Hepatic stellate cell (primary cell): ENCODE measurements around the gene PIBF1.
"Not testable (repeated sequence)": the region's sequence is repeated elsewhere in the genome, so short reads cannot be mapped to it uniquely, and the experiment has no call there.

Source experiments
- DNase-seq: peaks from one replicate; pipeline ENCODE4 v3.0.0; 2011; ENCODE audit warnings: low spot score

Gene PIBF1

DNA sequence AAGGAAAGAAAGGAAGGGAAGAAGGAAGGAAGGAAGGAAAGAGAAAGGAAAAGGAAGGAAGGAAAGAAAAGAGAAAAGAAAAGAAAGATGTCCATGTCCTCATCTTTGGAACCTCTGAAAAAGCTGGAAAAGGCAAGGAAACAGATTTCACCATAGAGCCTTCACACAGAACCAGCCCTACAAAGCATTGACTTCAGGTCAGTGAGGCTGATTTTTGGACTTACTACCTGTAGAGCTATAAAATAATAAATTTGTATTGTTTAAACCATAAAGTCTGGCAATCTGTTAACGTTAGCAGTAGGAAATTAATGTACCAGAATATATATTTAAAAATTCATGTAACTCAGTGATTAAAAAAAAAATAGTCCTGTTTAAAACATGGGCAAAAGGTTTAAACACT is 130.0 kb downstream of the PIBF1 start:
- DNase-seq, result no peak

GRCh38 chr13:72920097-72920496 is 138.2 kb downstream of the PIBF1 start:
- peak; percentile 8 for DNase-seq

DNA sequence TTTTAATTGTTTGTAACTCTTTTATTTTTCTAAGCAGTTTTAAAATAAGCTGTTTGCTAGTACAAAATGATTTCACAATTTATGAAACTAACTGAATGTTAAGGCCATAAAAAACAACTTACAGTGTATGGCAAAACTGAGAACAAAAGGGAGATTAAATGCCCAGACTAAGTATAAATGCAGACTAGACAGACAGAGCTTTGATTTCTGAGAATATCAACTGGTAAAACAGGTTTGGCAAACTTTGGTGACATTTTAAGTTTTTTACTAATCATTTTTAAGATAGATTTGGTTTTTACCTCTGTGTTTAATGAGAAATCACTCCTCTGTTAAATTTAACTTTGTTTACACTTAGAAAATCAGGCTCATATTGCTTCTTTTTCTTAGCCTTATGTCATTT is 149.4 kb downstream of the PIBF1 start:
- DNase-seq, result no peak

- no peak for DNase-seq
Measured at GRCh38 chr13:72932250-72932649, 150.3 kb downstream of the PIBF1 start.

GRCh38 chr13:72946267-72946666 is 164.3 kb downstream of the PIBF1 start:
- DNase-seq, result not testable (repeated sequence)

DNA sequence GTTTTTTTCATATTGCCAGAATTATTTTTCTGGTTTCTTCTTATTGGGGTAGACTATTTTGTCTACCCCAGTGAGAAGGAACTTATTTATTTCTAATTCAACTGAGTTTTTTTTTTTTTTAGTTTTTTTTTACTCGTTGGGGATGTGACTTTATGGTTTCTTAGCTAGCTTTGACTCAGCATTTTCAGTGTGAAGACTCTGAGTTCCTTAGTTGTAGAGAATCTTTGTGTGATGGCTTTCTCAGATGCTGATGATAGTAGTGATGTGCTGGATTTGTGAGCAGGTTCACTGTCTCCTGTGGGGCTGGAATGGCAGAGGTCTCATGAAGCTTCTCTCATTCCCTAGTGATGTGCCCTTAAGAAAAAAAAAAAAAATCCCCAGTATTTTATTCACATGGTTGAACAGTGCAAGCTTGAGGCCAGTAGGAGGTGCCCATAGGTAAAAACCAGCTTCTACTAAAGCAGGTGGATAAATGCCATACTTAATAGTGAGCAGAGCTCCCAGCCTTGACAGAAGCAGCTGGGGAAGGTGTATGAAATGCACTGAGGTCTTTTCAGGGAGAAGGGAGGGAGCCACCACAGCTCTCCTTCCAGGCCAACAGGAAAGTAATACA is 170.7 kb downstream of the PIBF1 start:
- DNase-seq, result no peak

GRCh38 chr13:72953391-72953965 is 171.5 kb downstream of the PIBF1 start:
- DNase-seq, result no peak

- no peak for DNase-seq
Measured at GRCh38 chr13:72959643-72960042, 177.7 kb downstream of the PIBF1 start.

- DNase-seq, result no peak
Measured at GRCh38 chr13:72960114-72960513, 178.2 kb downstream of the PIBF1 start.

GRCh38 chr13:72960541-72960940 is 178.6 kb downstream of the PIBF1 start:
- no peak for DNase-seq

DNA sequence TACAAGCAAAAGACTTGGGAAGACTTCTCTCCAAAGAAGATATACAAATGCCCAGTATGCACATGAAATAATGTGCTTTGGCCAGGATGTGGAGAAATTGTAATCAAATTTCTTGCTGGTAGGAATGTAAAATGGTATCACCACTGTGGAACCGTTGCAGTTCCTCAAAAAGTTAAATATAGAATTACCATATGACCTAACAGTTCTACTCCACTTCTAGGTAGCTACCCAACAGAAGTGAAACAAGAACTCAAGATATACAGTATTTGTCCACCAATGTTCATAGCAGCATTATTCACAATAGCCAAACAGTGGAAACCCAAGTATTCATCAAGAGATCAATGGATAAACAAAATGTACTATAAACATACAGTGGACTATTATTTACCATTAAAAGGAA is 181.8 kb downstream of the PIBF1 start:
- DNase-seq, result no peak

DNA sequence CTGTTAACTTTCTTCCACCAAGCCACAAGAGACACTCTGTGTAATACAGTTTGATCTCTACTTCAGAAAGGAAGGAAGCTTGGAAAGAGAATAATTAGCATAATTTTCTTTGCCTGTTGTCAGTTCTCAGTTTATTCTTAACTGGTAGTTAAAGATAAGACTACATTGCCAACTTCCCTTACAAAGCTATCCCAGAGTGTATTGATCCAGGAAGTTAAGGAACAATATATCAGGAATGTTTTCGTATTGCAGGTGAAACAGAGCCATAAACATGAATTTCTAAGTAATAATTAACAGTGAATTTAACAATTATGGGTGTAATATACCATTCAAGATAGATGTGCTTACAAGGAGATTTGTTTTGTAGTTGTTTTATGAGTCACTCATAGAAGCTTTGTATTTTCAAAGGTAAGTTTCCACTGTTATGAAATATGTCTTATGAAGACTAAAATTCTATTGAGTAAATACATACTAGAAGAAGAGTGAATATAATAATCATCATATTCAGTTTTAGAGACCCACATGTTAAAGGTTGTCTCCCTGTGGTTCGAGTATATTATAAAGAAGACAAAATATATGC is 188.5 kb downstream of the PIBF1 start:
- no peak for DNase-seq

DNA sequence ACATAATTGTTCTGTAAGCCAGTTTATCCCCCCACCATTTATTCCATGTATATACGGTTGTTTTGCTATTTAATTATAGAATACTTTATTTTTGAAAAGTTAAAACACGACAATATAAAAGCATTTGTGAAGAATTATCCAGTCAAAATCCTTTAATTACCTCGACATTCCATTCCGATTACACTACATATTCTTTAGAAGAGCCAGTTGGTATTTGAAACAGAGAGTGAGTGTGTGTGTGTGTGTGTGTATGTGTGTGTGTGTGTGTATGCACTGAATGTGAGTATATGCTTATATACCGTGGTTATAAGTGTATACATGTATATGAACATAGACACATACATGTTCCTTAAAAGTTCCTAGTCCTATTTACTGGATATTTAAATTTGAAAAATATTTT is 189.0 kb downstream of the PIBF1 start:
- no peak for DNase-seq

- no peak for DNase-seq
Measured at GRCh38 chr13:72973234-72973633, 191.3 kb downstream of the PIBF1 start.

- DNase-seq, result no peak
Measured at GRCh38 chr13:72983085-72983768, 201.3 kb downstream of the PIBF1 start.

GRCh38 chr13:72985610-72986009 is 203.7 kb downstream of the PIBF1 start:
- no peak for DNase-seq

GRCh38 chr13:72986197-72986596 is 204.3 kb downstream of the PIBF1 start:
- DNase-seq, result no peak

DNA sequence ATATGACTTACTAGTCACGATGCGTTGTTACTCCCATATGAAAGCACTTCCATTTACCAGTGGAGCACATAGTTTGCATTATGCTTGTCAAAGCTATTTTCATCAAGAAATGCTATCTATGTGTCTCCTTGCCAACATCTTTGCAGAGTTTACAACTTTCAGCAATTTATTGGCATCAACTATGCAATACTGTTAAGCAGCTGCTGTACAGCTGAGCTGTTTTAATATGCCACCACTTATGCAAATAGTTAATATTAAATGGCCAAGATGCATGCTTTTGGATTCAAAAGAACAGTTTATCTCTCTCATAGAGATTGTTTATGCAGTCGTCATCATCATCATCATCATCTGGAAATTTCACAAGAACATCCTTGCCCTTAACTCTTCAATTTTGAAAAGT is 209.0 kb downstream of the PIBF1 start:
- DNase-seq, result no peak

GRCh38 chr13:72998012-72998411 is 216.1 kb downstream of the PIBF1 start:
- DNase-seq, result no peak

GRCh38 chr13:73000027-73000674 is 218.2 kb downstream of the PIBF1 start:
- no peak for DNase-seq

- no peak for DNase-seq
Measured at GRCh38 chr13:73001971-73002370, 220.0 kb downstream of the PIBF1 start.

GRCh38 chr13:73011751-73012150 is 229.8 kb downstream of the PIBF1 start:
- DNase-seq, result no peak

DNA sequence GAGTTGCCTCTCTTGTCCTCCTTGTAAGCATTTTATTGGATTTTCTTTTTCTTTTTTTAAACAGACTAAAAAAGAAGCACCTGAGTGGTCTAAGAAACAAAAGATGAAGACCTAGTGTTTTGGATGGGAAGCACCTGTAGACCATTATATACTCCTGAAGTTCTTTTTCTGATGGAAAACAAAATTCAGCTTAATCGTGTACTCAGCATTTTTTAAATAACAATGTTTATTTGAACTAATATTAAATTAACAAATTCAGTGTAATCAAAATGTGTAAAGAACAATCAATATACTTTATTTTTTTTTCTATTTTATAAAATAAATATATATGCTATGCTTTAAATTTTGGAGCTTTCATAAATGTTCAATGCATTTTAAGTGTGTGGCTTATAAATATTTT is 233.9 kb downstream of the PIBF1 start:
- DNase-seq, result no peak
